NCI-H2107 (cell line): ENCODE results near the gene CHAF1A.

Source experiments
- DNase-seq: peaks from one replicate; lab custom pipeline; 2025; lab: John Stamatoyannopoulos, UW

The CHAF1A gene

DNA sequence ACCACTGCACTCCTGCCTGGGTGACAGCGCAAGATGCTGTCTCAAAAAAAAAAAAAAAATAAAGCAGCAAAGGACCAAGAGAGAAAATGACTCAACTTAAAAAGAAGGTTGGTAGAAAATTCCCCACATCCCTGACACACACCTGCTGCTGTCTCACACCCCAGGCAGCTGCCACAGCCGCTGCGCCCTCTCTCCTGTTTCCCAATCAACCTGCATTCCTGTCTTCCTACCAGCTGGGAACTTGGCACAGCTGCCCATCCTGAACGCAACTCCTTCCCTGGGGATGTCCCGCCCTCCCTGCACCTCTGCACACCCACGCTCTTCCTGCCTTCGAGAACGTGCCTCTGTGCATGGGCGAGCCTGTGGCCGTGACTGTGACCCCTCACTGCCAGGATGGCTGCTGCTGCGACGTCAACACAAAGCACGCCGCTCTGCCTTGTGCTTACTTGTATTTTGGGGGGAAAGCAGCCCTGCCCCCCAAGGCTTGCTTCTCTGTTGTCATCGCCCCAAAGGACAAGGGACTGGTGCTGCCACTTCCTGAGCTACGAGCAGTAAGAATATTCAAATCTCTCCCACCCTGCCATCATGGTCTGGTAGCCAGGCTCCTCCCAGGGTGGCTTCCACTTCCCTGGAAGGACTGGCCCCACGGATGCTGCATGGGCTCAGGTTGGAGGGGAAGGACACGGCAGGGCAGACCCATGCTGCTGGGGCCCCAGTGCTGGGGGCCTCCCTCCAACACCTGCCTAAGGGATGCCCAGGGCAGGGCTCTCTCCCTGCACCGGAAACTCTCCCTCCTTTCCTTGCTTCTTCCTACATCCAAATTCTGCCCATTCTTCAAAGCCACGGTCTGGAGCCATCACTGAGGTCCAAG lies 22.8 kb upstream of the CHAF1A start:
- no peak for DNase-seq

DNA sequence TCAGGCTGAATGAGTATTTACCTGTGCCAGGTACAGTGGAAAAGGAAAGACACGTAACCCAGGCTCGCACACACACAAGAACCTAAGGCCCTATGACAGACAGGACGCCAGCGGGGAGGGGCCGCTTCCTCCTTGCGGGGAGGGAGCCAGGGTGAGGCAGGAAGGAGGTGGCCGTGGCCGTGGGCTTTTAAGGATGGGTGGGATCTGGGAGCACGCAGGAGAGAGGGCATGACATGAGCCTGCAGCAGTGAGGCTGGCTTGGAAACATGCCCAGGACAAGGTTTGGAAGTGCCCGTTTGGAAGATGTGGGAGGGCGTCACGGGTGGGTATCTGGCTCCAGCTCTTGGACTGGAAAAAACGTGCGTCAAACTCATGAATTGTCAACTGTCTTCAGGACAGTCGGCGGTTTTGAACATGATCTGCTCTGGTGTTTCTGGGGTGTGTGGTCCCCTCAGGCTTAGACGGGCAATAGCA lies 22.1 kb upstream of the CHAF1A start:
- no peak for DNase-seq

DNA sequence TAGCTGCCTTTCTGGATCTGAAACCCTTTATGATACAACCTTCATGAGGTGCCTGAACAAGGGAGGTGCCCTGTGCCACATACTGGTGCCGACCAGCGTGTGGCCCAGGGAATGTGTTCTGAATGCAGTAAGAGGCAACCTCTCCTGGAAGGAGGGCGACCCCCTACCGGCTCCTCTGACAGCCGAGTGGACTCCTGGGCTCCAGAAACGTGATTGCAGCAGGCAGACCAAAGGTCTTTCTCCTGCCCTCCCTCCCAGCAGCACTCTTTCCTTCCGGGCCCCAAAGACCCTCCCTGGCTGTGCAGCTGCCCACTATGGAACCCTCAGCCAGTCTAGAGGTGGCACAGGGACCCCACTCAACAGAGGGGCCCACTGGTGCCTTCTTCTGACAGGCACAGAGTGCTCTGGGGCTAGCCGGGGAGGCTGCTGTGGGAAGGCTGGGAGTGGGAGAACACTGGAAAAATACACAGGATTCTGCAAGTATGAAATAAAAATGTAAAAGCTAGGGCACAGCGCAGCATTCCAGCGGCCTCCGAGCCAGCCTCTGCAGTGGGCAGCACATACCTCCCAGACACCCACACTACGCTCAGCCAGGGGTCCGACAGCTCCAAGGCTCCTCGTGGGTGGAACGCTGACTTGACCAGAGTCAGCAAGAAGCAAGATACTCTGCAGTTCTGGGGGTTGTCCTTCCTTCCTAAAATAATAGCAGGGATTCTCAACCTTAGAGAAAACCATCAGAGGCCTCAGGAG lies 17.0 kb upstream of the CHAF1A start:
- DNase-seq, result no peak

DNA sequence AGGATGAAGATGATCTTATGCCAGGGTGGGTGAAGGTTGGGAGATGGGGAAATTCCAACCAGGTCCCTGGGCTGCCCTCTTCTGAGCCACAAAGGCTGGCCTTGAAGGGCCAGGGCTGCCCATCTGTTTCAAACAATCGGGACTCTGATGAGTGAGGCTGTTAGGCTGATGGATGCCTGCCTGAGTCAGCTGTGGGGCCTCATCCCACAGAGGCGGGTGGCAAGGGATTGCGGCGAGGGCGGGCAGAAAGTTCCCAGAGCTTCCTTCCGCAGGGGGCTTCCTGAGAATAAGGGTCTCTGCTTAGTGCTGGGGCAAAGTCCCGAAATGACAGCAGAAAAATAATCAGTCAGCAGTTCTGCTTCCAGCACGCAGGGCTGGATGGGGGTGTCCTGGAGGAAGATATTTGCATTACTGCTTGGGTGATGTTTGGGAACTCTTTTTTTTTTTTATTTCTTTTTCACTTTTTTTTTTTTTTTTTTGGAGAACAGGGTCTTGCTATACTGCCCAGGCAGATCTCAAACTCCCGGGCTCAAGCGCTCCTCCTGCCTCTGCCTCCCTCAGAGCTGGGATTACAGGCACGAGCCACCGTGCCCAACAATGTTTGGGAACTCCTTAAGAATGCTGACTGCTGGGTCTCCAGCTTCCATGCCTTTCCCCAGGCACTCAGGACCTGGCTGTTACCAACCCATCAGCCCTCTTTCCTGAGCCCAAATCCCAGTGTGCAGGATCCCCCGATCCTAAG lies 16.2 kb upstream of the CHAF1A start:
- DNase-seq, result no peak

DNA sequence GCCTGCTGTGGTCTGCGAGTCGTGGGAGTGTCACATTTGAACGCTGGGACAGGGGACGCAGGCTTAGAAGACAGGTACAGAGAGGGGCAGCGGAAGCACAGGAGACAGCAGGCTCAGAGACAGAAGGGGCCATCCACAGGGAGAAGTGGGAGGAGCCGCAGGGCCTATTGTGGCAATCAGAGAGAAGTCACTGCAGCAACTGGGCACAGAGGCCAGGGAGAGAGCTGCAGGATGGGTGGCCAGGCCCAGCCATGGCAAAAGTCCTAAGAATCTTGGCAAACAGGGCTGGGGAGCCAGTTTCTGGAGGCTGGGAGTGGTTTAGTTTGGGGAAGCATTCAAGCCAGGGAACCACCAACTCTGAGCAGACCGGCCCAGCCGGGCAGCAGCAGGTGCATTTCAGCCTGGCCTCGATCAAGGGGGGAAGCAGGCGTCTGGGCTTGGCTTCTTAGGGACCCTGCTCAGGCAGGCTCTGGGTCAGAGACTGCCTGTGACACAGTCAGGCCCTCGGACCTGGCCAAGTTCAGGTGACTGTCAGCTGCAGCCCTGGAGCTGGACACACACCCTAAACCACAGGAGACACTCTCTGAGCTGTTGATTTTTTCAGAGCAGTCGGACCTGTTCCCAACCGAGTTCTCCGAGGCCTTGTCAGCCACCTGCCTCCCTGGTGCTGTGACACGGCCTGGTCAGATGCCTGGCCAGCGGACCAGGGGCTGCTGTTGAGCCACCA lies 13.9 kb upstream of the CHAF1A start:
- DNase-seq, result no peak

DNA sequence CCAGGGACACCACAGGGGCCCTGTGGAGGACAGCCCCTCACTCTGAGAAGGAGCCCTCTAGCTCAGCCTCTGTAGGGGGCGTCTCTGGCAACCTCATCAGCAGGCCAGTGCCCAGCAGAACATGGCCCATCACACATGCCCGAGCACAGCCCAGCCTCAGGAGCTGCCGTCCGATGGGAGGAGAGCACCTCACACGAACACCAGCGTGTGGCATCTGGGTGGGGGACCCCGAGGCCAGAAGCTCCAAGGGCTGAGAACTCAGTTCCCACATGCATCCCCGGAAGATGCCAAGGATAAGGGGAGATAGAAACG lies 13.4 kb upstream of the CHAF1A start:
- DNase-seq, result no peak

DNA sequence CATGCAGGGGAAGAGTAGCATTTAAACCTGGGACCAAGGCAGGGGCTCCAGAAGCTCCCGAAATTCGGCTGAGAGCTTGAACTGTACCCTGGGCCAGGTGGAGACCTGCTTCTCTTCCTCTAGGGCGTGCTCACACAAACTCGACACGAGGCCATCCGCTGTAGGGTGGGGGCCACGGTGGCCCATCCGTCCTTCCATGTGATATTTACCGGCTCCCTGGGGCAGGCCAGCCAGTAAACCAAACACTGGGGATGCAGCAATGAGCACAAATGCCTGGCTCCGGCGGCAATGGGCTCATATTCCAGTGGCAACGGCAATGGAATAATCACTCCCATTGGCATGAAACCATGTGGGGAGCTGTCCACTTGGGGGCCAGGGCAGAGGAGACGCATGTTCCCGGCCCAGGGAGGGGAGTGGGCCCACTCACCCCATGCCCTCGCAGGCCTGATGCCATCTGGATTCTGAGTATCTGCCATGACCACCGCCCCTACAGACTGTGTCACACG lies 12.9 kb upstream of the CHAF1A start:
- no peak for DNase-seq

DNA sequence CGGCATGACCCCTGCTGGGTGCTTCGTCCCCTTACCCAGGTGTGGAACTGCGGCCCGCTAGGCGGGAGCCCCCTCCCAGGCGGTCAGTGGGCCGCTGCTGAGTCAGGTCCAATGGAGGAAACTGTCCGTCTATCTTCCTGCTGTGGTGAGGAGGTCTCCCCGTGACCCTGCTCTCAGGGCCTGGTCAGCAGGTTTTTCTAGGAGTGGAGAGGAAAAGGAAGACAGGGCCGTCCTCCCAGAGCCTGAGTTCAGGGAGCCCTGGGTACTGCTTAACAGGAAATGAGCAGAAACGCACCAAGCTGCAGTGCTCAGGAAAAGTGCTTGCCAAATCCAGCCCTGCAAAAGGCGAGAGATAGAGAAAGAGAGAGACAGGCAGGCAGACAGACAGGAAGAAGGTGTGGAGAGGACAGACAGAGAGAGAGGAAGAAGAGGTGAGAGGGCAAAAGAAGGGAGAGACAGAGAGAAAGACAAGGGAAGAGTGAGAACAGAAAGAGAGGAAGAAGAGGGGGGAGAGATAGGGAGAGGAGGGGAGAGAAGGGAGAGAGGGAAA lies 12.3 kb upstream of the CHAF1A start:
- no peak for DNase-seq

DNA sequence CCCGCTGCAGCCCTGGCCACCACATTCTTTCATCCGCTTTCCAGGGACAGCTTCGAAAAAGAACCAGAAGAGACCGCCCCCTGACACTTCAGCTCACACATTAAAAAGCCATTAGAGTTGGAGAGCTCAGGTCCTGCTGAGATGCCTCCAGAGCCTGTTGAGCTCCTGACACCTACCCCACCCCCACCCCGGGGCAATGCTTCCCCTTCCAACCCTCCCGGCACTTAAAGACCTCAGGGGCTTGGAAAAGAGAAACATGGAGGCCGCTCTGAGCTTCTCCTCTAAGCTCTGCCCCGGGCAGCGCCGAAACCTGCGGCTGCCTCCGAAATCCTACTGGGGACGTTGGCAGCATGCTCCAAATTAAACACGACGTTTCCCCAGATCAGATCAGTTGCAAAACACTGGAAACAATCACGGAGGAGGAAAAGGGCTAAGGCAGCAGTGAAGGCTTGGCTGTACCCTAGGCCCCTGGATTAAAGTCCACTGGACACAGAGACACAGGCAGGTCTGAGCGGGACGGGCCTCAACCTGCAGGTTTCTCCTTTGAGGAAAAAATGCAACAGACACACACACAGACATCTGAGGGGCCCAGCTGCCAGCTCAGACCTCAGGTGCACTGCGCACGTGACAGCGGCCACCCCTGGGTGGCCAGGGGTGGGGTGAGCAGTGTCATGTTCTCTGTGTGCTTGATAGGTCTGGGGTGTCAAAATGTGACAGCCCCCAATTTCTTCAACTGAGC lies 11.7 kb upstream of the CHAF1A start:
- DNase-seq, result peak; percentile 28

DNA sequence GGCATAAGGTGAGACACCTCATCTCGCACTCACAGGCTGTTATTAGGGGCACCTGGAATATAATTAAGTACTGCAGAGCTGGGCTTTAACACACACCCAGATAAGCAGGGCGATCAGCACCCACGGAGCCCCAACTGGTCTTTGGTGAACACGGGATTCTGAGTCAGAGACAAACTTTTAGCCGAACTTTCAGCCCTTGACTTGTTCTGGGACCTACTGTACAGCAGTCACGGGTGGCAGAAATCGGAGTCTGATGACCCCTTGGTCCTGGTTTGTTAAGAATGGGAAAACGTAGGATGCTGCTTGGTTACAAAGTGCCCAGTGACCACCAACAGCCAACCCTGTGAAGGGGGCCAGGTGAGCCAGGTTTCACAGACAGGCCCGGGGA lies 11.1 kb upstream of the CHAF1A start:
- no peak for DNase-seq

DNA sequence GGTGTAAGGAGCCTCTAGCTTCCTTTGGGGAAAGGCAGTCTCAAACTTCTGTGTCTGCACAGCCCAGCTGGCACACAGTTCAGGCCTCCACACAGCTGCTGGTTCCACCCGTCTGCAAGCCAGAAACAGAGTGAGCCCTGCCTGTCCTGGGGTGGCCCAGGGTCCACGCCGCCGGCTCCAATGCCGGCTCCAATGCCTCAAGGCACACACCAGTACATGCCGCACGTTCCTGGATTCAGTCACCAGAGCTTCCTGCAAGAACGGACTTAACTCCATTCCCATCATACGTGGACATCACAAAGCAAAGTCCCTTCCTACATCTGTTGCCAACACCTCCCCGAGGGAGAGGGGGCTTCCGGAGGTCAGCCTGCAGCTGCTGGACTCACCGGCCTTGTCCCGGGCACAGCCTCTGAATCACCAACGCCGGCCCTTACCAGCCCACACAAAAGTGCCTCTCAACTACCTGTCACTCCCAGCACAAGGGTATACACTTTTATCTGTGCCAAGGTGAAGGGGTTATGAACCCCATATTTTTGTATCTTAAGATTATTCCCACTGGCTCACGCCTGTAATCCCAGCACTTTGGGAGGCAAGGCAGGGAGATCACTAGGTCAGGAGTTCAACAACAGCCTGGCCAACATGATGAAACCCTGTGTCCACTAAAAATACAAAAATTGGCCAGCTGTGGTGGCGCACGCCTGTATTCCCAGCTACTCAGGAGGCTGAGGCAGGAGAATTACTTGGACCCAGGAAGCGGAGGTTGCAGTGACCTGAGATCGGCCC lies 10.5 kb upstream of the CHAF1A start:
- DNase-seq, result no peak

DNA sequence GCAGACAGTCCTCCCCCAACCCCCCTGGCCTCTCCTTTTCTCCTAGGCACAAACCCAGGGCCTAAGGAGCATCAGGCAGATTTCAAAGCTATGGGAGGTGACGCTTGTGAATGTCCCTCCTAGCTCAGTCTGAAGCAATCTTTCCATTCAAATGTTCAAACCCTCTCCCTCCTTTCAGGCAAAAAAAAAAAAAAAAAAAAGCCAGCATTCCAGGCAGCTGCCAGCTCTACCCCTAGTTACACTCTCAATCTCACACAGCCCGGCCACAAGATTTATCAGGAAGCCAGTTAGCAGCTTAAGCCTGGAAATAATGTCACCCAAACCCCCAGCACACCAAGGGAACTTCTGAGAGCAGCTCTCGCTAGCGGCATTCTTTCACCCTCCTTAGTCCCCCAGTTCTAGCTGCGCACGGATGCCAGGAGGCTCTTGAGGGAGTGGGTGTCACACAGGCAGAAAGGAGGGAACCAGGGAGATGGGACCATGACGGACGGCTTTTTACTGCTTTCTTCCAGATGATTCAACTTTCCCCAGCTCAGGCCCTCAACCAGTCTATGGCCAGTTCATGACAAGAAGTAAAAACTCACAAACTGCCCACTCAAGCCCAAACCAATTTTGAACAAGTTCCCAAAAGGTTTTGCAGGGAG lies 8.4 kb upstream of the CHAF1A start:
- no peak for DNase-seq

DNA sequence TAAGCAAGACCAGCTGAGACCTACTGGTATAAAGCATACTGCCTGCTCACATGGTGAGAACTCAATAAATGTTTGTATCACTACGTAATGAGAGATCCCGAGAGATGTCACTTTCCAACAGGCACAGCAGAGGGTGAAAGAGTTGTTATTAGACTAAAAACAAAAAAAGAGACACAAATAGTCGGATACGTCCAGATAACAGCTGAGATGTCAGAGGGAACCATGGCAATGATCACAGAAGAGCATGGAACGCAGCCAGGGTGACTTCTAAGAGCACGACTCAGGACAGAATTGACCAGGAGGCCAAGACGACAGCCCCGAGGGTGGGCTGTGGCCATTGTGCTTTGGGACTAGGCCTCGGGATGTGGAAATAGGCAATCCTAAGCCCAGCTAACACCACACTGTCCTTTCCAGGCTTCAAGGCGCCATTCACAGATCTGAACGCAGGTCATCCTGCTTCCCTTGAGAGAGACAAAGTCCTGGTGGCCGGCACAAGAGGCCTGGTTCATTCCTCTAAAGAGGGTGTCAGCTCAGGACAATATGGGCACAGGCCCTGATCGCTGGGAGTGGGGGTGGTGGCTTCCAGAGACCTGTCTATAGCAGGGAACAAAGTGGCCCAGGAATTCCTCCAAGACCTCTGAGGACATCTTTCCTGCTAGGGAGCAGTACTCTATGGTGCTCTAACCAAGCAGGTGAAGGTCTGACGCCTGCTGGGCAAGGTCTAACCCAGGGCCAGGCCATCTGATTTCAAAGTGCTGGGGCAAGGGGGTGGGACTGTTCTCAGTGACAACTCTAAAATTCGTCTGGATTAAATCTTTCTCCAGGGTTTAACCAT lies 5.3 kb upstream of the CHAF1A start:
- no peak for DNase-seq

DNA sequence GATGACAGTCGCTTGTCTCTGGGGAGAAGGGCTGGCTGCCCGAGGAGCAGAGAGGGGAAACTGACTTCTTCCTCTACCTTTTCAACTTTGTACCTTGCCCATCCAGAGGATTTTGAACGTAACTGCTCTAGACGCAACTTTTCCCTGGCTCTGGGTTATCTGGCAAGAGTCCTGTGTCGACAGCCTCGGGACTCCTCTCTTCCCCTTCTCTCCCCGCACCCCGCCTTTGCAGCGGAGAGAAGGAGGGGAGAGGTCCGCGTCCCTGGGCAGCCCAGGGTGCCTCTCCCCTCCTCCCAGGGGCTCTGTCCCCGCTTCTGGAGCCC lies 2.7 kb upstream of the CHAF1A start:
- DNase-seq, result no peak

DNA sequence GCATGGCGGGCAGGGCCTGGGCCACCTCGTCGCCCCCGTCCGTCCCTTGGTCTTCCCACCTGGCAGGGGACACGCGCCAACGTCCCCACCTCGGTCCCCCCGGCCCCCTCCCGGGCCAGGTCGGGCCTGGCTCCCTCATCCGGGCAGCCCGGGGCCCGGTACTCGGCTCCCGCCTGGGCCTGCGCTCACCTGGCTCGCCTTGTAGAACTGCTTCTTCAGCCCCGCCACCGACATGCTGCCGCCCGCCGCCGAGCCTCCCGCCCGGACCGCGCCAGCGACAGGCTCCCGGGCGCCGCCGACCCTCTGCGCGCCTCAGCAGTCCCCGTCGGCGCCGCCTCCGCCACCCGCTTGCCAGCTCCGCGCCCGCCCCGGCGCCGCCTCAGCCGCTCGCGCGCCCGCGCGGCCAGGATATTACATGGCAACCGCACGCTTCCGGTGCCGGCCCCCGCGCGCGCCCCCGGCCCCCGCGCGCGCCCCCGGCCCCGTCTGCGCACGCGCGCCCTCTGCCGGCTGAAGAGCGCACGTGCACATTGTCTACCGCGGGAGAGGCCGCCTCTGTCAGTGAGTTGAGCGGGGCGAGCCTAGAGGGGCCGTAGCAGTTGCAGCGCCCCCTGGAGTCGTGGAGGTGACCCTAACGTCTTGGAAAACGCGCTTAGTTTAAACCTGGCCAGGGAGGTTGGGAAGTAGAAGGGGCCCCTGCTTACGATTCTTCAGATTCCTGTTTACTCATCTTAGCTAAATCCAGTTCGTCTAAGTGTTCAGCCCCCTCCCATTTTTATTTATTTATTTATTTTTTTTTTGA lies 2.1 kb upstream of the CHAF1A start, which contains the start of gene SH3GL1:
SH3GL1 (minus strand) TSS at position 413 of the 802 bp plus-strand sequence; CDS start at position 234, 179 bp downstream.
- peak; percentile 89 for DNase-seq

DNA sequence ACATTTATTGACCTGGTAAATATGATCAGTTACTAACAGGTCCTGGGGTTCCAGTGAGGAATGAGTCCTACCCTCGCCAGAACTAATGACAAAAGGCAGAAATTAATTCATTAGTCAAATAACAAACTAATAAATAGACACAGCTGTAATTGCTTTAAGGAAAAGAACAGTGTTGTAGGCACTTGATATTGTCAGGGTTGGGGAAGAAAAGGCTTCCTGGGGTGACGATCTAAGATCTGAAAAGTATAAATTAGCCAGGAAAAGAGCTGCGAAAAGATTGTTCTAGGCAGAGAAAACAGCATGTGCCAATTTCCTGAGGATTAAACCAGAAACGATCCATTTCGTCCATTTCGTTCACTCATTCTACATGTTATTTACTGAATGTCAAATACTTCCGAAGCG lies 670 bp upstream of the CHAF1A start:
- no peak for DNase-seq

DNA sequence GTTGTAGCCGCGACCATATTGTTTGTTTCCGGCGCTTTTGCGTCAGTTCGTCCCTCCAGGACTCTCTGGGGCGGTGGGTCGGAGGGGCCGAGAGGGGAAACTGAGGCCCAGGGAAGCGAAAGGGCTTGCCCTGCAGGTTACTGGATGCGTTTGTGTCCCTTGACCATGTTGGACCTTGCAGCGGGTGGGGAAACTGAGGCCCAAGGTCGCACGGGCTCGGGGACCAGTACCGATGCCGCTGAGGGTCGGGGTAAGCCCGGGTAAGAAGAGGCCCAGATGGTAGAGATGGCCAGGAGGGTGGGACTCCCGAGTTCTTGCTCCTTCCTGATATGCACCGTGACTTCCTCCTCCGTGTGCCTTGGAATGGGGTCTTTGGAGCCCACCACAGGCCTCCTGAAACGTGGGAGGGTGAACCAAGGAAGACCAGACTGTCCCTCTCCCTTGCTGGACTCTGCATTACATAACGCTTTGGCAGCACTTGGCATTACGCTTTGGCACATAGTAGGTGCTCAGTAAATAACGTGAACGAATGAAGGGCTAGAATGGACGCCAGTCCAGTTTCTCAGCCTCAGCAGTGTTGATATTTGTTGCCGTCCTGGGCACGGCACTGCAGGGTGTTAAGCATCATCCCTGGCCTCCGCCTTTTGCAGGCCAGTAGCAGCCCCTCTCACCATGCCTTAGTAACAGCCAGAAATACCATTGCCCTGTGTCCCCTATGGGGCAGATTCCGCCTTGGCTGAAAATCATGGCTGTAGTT lies 743 bp downstream of the CHAF1A start:
- no peak for DNase-seq
